GM21786 (cell line): ENCODE measurements around the gene USP17L30.
"Not testable (repeated sequence)": the region's sequence is repeated elsewhere in the genome, so short reads cannot be mapped to it uniquely, and the experiment has no call there.

Experiments
- ATAC-seq: cut with Tn5 transposase; IDR thresholded peaks from one replicate; pipeline ENCODE4 v1.9.1; 2021; ENCODE audit not compliant: unreplicated experiment

Gene USP17L30

GRCh38 chr4:9362829-9363228 lies at the start of gene USP17L30:
Gene USP17L30, plus strand, starts transcription at chr4:9363129. Its CDS starts 0 bp downstream, at chr4:9363129.
- ATAC-seq = not testable (repeated sequence)

GRCh38 chr4:9324191-9324590 lies 38.7 kb upstream of the USP17L30 start:
- ATAC-seq = not testable (repeated sequence)

- ATAC-seq = not testable (repeated sequence)
Observed at GRCh38 chr4:9324865-9325264, 38.1 kb upstream of the USP17L30 start, which contains the start of gene USP17L24. Gene USP17L24, plus strand, starts transcription at chr4:9325165. Its CDS starts 0 bp downstream, at chr4:9325165.

- ATAC-seq = not testable (repeated sequence)
Observed at GRCh38 chr4:9329611-9330010, 33.3 kb upstream of the USP17L30 start, which contains the start of gene USP17L25. Gene USP17L25, plus strand, starts transcription at chr4:9329911. Its CDS starts 0 bp downstream, at chr4:9329911.

GRCh38 chr4:9334358-9334757 lies 28.6 kb upstream of the USP17L30 start, which contains the start of gene USP17L26:
Gene USP17L26, plus strand, starts transcription at chr4:9334658. Its CDS starts 0 bp downstream, at chr4:9334658.
- ATAC-seq = not testable (repeated sequence)

- not testable (repeated sequence) for ATAC-seq
Observed at GRCh38 chr4:9339103-9339502, 23.8 kb upstream of the USP17L30 start, which contains the start of gene USP17L5. Gene USP17L5, plus strand, starts transcription at chr4:9339403. Its CDS starts 0 bp downstream, at chr4:9339403.

- not testable (repeated sequence) for ATAC-seq
Observed at GRCh38 chr4:9343848-9344247, 19.1 kb upstream of the USP17L30 start, which contains the start of gene USP17L27. Gene USP17L27, plus strand, starts transcription at chr4:9344148. Its CDS starts 0 bp downstream, at chr4:9344148.

- ATAC-seq = not testable (repeated sequence)
Observed at GRCh38 chr4:9348593-9348992, 14.3 kb upstream of the USP17L30 start, which contains the start of gene USP17L28. Gene USP17L28, plus strand, starts transcription at chr4:9348893. Its CDS starts 0 bp downstream, at chr4:9348893.

- not testable (repeated sequence) for ATAC-seq
Observed at GRCh38 chr4:9350866-9351265, 12.1 kb upstream of the USP17L30 start.

GRCh38 chr4:9353338-9353737 lies 9.6 kb upstream of the USP17L30 start, which contains the start of gene USP17L29:
Gene USP17L29, plus strand, starts transcription at chr4:9353638. Its CDS starts 0 bp downstream, at chr4:9353638.
- not testable (repeated sequence) for ATAC-seq

GRCh38 chr4:9379881-9380280 lies 17.0 kb downstream of the USP17L30 start:
- ATAC-seq = not testable (repeated sequence)

GRCh38 chr4:9381012-9381534 lies 18.1 kb downstream of the USP17L30 start:
- not testable (repeated sequence) for ATAC-seq

GRCh38 chr4:9384126-9384525 lies 21.2 kb downstream of the USP17L30 start:
- no peak for ATAC-seq

GRCh38 chr4:9389001-9389400 lies 26.1 kb downstream of the USP17L30 start:
- not testable (repeated sequence) for ATAC-seq

GRCh38 chr4:9405774-9406173 lies 42.8 kb downstream of the USP17L30 start:
- not testable (repeated sequence) for ATAC-seq

- ATAC-seq = not testable (repeated sequence)
Observed at GRCh38 chr4:9406491-9406890, 43.6 kb downstream of the USP17L30 start.

- no peak for ATAC-seq
Observed at GRCh38 chr4:9409793-9410192, 46.9 kb downstream of the USP17L30 start.
